Thyroid gland (tissue), 4 donors: ENCODE data around the gene HSPA1A. TPM values are rescaled to one million over a fixed set of nuclear protein-coding genes. Genes with fewer than 3 reads are reported as not detected.

Source experiments
- DNase-seq, 2 donors: peaks; one replicate each; pipeline ENCODE4 v3.0.0-alpha.2; 2019
- H3K27ac ChIP-seq, 3 donors: fragments of 200-600 bp; sonication (generic); 1 replicate in 2 of 3; 2 replicates in 1 of 3; pipeline ENCODE4 v1.5.1; 2016 to 2019; ENCODE audit warnings: mild to moderate bottlenecking in 1 of 3, moderate library complexity in 1 of 3
- H3K27me3 ChIP-seq: fragments of 200-600 bp; sonication (generic); one replicate; pipeline ENCODE4 v1.5.1; 2019
- H3K36me3 ChIP-seq, 2 donors: fragments of 200-600 bp; sonication (generic); one replicate each; pipeline ENCODE4 v1.5.1; 2016 to 2019
- H3K4me1 ChIP-seq, 2 donors: fragments of 200-600 bp; sonication (generic); one replicate each; pipeline ENCODE4 v1.5.1; 2017 to 2019
- H3K4me3 ChIP-seq, 3 donors: fragments of 200-600 bp; sonication (generic); replicated peaks in 1 of 3; 1 replicate in 2 of 3; 2 replicates in 1 of 3; pipeline ENCODE4 v1.5.1; 2016; ENCODE audit warnings: mild to moderate bottlenecking in 1 of 3
- H3K9me3 ChIP-seq: fragments of 200-600 bp; sonication (generic); one replicate; pipeline ENCODE4 v1.5.1; 2017
- POLR2A ChIP-seq, 2 donors: fragments of 450-650 bp; IDR thresholded peaks; one replicate each; pipeline ENCODE4 v1.6.1; 2017; ENCODE audit warnings: antibody characterized with exemption in 2 of 2, mild to moderate bottlenecking in 2 of 2, moderate library complexity in 1 of 2
- WGBS, 2 donors: methylation state at CpG; one replicate each; pipeline ENCODE4 v1.1.5; 2017; 5-methylcytosine and 5-hydroxymethylcytosine counted together
- intact Hi-C: fragments of 100-400 bp; cut with DNase I; formaldehyde crosslinking; loops from one replicate; pipeline ENCODE4 v1.15.1; 2023
- small RNA-seq: library from RNA; depleted of rRNA; stranded (forward); fragments of <200 nt; gene quantifications from one replicate; pipeline ENCODE3, GENCODE V24; 2016
- total RNA-seq, 4 donors: library from RNA; depleted of rRNA; stranded (reverse); fragments of >200 nt; gene quantifications; one replicate each; pipeline ENCODE4 v1.2.3, GENCODE V29; 2016
- TF ChIP-seq, protein P1 (sequence below), 6 experiments: fragments of 200-600 bp in 3 of 6; fragments of 450-650 bp in 3 of 6; sonication (generic) in 3 of 6; IDR thresholded peaks; one replicate each; pipeline ENCODE4 v1.5.1; 2016 to 2019; ENCODE audit warnings: antibody characterized with exemption in 6 of 6, mild to moderate bottlenecking in 2 of 6, inconsistent platforms in 1 of 6, moderate library complexity in 1 of 6

HSPA1A gene
- total RNA-seq, 4 donors from 2014 or later = 148 to 320 (median 190) TPM

DNA sequence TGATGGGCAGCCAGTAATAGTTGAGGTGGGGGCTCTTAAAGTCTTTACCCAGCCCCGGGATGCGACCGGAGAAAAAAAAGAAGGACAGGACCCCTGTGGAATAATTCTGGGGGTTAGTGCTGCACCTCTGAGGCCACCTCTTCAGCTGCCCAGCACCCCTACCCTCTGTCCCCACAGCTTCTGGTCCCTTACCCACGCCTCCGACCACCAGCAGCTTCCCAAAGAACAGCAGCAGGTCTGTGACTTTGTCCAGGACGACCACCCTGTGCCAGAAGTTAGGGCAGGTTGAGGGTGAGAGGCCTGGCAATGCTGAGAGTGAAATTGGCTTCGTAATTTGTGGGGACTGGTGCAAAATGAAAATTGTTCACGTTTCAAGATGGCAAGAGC lies 49.5 kb downstream of the HSPA1A start:
- TF ChIP-seq, protein P1, sequence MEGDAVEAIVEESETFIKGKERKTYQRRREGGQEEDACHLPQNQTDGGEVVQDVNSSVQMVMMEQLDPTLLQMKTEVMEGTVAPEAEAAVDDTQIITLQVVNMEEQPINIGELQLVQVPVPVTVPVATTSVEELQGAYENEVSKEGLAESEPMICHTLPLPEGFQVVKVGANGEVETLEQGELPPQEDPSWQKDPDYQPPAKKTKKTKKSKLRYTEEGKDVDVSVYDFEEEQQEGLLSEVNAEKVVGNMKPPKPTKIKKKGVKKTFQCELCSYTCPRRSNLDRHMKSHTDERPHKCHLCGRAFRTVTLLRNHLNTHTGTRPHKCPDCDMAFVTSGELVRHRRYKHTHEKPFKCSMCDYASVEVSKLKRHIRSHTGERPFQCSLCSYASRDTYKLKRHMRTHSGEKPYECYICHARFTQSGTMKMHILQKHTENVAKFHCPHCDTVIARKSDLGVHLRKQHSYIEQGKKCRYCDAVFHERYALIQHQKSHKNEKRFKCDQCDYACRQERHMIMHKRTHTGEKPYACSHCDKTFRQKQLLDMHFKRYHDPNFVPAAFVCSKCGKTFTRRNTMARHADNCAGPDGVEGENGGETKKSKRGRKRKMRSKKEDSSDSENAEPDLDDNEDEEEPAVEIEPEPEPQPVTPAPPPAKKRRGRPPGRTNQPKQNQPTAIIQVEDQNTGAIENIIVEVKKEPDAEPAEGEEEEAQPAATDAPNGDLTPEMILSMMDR (IDR thresholded peaks at IDR 0.05) = no peak
- no peak for TF ChIP-seq POLR2A (IDR thresholded peaks at IDR 0.05)
- Histone ChIP-seq H3K36me3 (peaks cover 3 to 4% of the 10 kb centered on the region in 2 donors), H3K27me3 (no peaks in the 10 kb centered on the region), H3K4me3 (no peak overlapping the region), H3K9me3 (no peaks in the 10 kb centered on the region), H3K4me1 (peaks cover 17 to 22% of the 10 kb centered on the region in 2 donors), H3K27ac (peak overlapping the region in 1 of 3 donors; percentile 10)
- intact Hi-C loops = loop anchor here (5.0 kb wide), 1 partner anchor 32 kb away; the partner anchor contains the start of gene EHMT2
- WGBS, 2 donors = 84 to 85% methylated on average over 8 of the region's 8 CpGs
- no peak for DNase-seq

DNA sequence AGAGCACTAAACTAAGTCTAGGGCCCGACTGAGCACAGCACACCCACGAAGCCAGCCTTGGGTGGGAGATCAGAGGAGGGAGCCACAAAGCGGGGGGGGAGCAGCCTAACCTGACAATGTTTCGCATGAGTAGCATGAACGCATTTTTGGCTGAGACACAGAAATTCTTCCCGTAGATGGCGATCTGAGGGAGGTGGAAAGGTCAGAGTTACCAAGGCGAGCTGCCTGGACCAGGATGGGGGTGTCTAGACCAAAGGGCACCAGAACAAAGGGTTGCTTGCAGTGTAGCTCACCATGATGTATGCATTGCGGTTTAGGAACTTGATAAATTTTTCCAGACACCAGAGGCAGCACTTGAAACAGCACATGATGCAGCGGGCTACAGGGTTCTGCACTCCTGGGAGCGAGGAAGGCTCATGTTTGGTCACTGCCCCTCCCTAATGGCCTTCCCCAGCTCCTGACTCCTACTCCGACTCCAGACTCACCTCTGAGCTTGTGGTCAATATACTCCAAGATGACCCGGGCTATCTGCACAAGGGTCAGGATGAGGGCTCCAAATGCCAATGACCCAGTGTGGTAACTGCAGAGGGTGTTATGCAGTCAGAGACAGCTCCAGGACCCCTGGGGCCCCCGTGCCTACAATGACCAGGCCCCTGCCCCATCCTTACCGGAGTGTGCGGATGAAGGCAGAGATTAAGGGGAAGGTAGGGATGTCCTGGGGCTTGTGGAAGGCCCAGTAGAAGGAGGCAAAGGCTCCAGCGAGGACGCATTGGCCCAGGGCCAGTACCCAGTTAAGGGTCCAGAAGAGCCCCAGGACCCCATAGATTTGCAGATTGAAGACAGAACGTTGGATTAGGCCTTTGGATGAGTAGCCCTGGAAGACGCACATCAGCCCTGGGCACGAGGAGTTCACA lies 50.1 kb downstream of the HSPA1A start:
- no peaks in the 10 kb centered on the region for H3K9me3 ChIP-seq
- H3K27ac ChIP-seq = peak overlapping the region in 1 of 3 donors; percentile 10
- peaks cover 17 to 23% of the 10 kb centered on the region in 2 donors for H3K4me1 ChIP-seq
- TF ChIP-seq, protein P1 (IDR thresholded peaks at IDR 0.05) = no peak
- TF ChIP-seq POLR2A (IDR thresholded peaks at IDR 0.05) = no peak
- intact Hi-C loops = no loop called here
- no peak overlapping the region for H3K4me3 ChIP-seq
- DNase-seq = peak in 1 of 2 donors; percentile 31
- no peaks in the 10 kb centered on the region for H3K36me3 ChIP-seq
- no peaks in the 10 kb centered on the region for H3K27me3 ChIP-seq
- WGBS, 2 donors = 71 to 79% methylated on average over 20 to 21 of the region's 21 CpGs

Small RNAs within 50 kb of the gene (small RNA-seq; reads per million reads assigned to genes)
- not detected for gene RF00019
- 155 reads per million, percentile 97 among the genes with 10 or more reads in this experiment for gene SNORD48
- not detected for gene SNORD52

Other genes with a start within 250 kb of the HSPA1A start
- not detected for gene LTA, start 243.3 kb upstream of the HSPA1A start, total RNA-seq
- under 1 TPM in 1 of 4 donors, not detected in 3; 0.42 TPM for gene TNF, start 240.0 kb upstream of the HSPA1A start, total RNA-seq
- not detected for gene LTB, start 233.1 kb upstream of the HSPA1A start, total RNA-seq
- gene LST1, start 229.3 kb upstream of the HSPA1A start, total RNA-seq = 10 to 100 TPM in 1 of 4 donors, 1 to 10 TPM in 2, not detected in 1; 2.5 to 23.4 (median 3.2) TPM
- gene NCR3, start 222.5 kb upstream of the HSPA1A start, total RNA-seq = not detected
- 10 to 100 TPM in 3 of 4 donors, 1 to 10 TPM in 1; 8.1 to 37.8 (median 17.6) TPM for gene AIF1, start 200.3 kb upstream of the HSPA1A start, total RNA-seq
- 100 to 1,000 TPM in 1 of 4 donors, 10 to 100 TPM in 3; 68.5 to 127 (median 86.7) TPM for gene PRRC2A, start 194.8 kb upstream of the HSPA1A start, total RNA-seq
- 100 to 1,000 TPM; 179 to 301 (median 245) TPM for gene BAG6, start 162.9 kb upstream of the HSPA1A start, total RNA-seq
- 1 to 10 TPM; 2.3 to 5.1 (median 4.5) TPM for gene APOM, start 159.6 kb upstream of the HSPA1A start, total RNA-seq
- 10 to 100 TPM; 23.6 to 32.3 (median 28.7) TPM for gene C6orf47, start 154.8 kb upstream of the HSPA1A start, total RNA-seq
- gene GPANK1, start 150.5 kb upstream of the HSPA1A start, total RNA-seq = 10 to 100 TPM; 15.7 to 23.2 (median 22.1) TPM
- 100 to 1,000 TPM; 181 to 264 (median 206) TPM for gene CSNK2B, start 149.5 kb upstream of the HSPA1A start, total RNA-seq
- gene LY6G5B, start 145.6 kb upstream of the HSPA1A start, total RNA-seq = 10 to 100 TPM in 2 of 4 donors, 1 to 10 TPM in 2; 4.4 to 11.8 (median 9.4) TPM
- gene LY6G5C, start 134.5 kb upstream of the HSPA1A start, total RNA-seq = 1 to 10 TPM in 1 of 4 donors, under 1 TPM in 2, not detected in 1; 0.54 to 7.9 (median 0.83) TPM
- gene ABHD16A, start 112.2 kb upstream of the HSPA1A start, total RNA-seq = 10 to 100 TPM; 47.3 to 81.4 (median 71.7) TPM
- not detected for gene LY6G6F, start 108.7 kb upstream of the HSPA1A start, total RNA-seq
- not detected for gene LY6G6D, start 100.2 kb upstream of the HSPA1A start, total RNA-seq
- not detected for gene LY6G6C, start 93.8 kb upstream of the HSPA1A start, total RNA-seq
- gene MPIG6B, start 92.2 kb upstream of the HSPA1A start, total RNA-seq = 1 to 10 TPM in 1 of 4 donors, under 1 TPM in 1, not detected in 2; 0.54 to 1.8 TPM
- gene DDAH2, start 86.2 kb upstream of the HSPA1A start, total RNA-seq = 100 to 1,000 TPM in 3 of 4 donors, 10 to 100 TPM in 1; 99.9 to 117 (median 114) TPM
- 100 to 1,000 TPM; 222 to 314 (median 247) TPM for gene CLIC1, start 79.0 kb upstream of the HSPA1A start, total RNA-seq
- gene MSH5, start 75.5 kb upstream of the HSPA1A start, total RNA-seq = 10 to 100 TPM in 1 of 4 donors, 1 to 10 TPM in 3; 5.6 to 11.2 (median 7.2) TPM
- 1 to 10 TPM in 3 of 4 donors, not detected in 1; 2.0 to 4.2 (median 3.0) TPM for gene SAPCD1, start 52.9 kb upstream of the HSPA1A start, total RNA-seq
- 1 to 10 TPM; 1.2 to 8.9 (median 5.4) TPM for gene VWA7, start 38.2 kb upstream of the HSPA1A start, total RNA-seq
- gene VARS1, start 19.8 kb upstream of the HSPA1A start, total RNA-seq = 100 to 1,000 TPM in 1 of 4 donors, 10 to 100 TPM in 3; 33.8 to 120 (median 39.9) TPM
- 10 to 100 TPM; 29.2 to 48.4 (median 36.5) TPM for gene LSM2, start 8.6 kb upstream of the HSPA1A start, total RNA-seq
- 1 to 10 TPM; 3.5 to 4.1 (median 3.9) TPM for gene HSPA1L, start 260 bp upstream of the HSPA1A start, total RNA-seq
- gene HSPA1B, start 12.2 kb downstream of the HSPA1A start, total RNA-seq = 100 to 1,000 TPM; 194 to 330 (median 256) TPM
- 10 to 100 TPM; 54.4 to 98.1 (median 65.9) TPM for gene NEU1, start 47.3 kb downstream of the HSPA1A start, total RNA-seq
- gene SLC44A4, start 63.5 kb downstream of the HSPA1A start, total RNA-seq = 10 to 100 TPM in 2 of 4 donors, 1 to 10 TPM in 2; 1.6 to 16.2 (median 7.7) TPM
- 10 to 100 TPM; 26.9 to 47.7 (median 38.7) TPM for gene EHMT2, start 82.2 kb downstream of the HSPA1A start, total RNA-seq
- 1 to 10 TPM in 3 of 4 donors, under 1 TPM in 1; 0.94 to 2.9 (median 1.5) TPM for gene ZBTB12, start 86.5 kb downstream of the HSPA1A start, total RNA-seq
- 1 to 10 TPM; 2.5 to 6.2 (median 4.4) TPM for gene C2, start 112.2 kb downstream of the HSPA1A start, total RNA-seq
- 10 to 100 TPM; 10.5 to 36.7 (median 16.4) TPM for gene CFB, start 130.6 kb downstream of the HSPA1A start, total RNA-seq
- 100 to 1,000 TPM in 3 of 4 donors, 10 to 100 TPM in 1; 83.2 to 114 (median 106) TPM for gene NELFE, start 143.4 kb downstream of the HSPA1A start, total RNA-seq
- gene SKIC2, start 143.6 kb downstream of the HSPA1A start, total RNA-seq = 10 to 100 TPM; 35.1 to 47.1 (median 39.4) TPM
- 10 to 100 TPM; 21.3 to 36.4 (median 33.9) TPM for gene DXO, start 156.6 kb downstream of the HSPA1A start, total RNA-seq
- gene C4A, start 166.5 kb downstream of the HSPA1A start, total RNA-seq = 100 to 1,000 TPM; 181 to 401 (median 227) TPM
- 100 to 1,000 TPM; 233 to 370 (median 285) TPM for gene C4B, start 199.3 kb downstream of the HSPA1A start, total RNA-seq
- 1 to 10 TPM in 1 of 4 donors, under 1 TPM in 2, not detected in 1; 0.24 to 1.7 (median 0.33) TPM for gene CYP21A2, start 222.9 kb downstream of the HSPA1A start, total RNA-seq